Heart left ventricle (tissue), 13 donors: ENCODE data around the gene SH3RF3.

Experiments
- POLR2A ChIP-seq, 2 donors: fragments of 450-650 bp; IDR thresholded peaks; one replicate each; pipeline ENCODE4 v1.6.1; 2017; ENCODE audit warnings: antibody characterized with exemption in 2 of 2, mild to moderate bottlenecking in 2 of 2, moderate library complexity in 2 of 2
- TF ChIP-seq, protein P1 (sequence below), 12 donors: fragments of 200-600 bp; sonication (generic) in 4 of 12; IDR thresholded peaks; one replicate each; pipeline versions ENCODE4 v1.5.0 to v1.8.0; 2018 to 2022; ENCODE audit warnings: antibody characterized with exemption in 12 of 12, mild to moderate bottlenecking in 5 of 12
- donor health status: ischemic (EF 13 %, LVEDD 7.1; RV severe dilation, severe dysfunction).
- donor health status: DM: no; HTN: yes; CAD: no.
- donor health status: DM: no; HTN: no; CAD: no.
- donor health status: ischemic (EF 25% LVEDD 6.9; RV normal size, moderate dysfunction).
- donor health status: ischemic (EF 25% LVEDD 5.7; RV mildly dilated, moderate dysfunction).
- donor health status: ischemic (EF 35%, LVEDD 5.7; RV mildly dilated, moderate dysfunction).
- donor health status: nonischemic (EF 11% LVEDD 7.7; RV severe dilation, severe dysfunction).
- donor health status: DM: yes; HTN: yes; CAD: no.
- donor health status: PGD.
- donor health status: ischemic (EF 29% LVEDD 5.4; RV normal size, mild dysfunction).
- donor health status: nonischemic (EF 23%, LVEDD 6.1; RV moderate dilation, normal function).

DNA sequence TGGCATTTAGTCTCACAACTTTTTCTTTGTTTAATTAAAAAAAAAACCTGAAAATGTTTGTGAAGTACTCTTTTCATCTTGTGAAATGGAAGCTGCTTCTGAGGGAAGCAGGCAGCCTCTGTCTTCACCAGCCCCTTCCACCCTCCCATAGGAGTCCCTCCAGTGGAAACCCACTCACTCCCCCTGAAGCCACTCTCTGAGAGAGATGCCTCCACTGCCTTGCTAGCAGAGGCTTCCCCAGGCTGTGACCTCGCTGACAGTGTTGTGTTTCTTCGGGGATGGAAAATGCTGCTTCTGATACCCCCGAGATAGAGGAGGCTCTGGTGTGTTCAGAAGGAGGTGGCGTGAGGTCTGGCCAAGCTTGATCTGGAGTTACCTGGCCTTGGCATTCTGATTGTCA, 59.9 kb downstream of the SH3RF3 start:
- TF ChIP-seq, protein P1, sequence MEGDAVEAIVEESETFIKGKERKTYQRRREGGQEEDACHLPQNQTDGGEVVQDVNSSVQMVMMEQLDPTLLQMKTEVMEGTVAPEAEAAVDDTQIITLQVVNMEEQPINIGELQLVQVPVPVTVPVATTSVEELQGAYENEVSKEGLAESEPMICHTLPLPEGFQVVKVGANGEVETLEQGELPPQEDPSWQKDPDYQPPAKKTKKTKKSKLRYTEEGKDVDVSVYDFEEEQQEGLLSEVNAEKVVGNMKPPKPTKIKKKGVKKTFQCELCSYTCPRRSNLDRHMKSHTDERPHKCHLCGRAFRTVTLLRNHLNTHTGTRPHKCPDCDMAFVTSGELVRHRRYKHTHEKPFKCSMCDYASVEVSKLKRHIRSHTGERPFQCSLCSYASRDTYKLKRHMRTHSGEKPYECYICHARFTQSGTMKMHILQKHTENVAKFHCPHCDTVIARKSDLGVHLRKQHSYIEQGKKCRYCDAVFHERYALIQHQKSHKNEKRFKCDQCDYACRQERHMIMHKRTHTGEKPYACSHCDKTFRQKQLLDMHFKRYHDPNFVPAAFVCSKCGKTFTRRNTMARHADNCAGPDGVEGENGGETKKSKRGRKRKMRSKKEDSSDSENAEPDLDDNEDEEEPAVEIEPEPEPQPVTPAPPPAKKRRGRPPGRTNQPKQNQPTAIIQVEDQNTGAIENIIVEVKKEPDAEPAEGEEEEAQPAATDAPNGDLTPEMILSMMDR (IDR thresholded peaks at IDR 0.05) = no peak
- no peak for TF ChIP-seq POLR2A (IDR thresholded peaks at IDR 0.05)
